ENCODE measurements around the gene OR2T10.
"Not testable (repeated sequence)": the region's sequence is repeated elsewhere in the genome, so short reads cannot be mapped to it uniquely, and the experiment has no call there.

OR2T10 gene

DNA sequence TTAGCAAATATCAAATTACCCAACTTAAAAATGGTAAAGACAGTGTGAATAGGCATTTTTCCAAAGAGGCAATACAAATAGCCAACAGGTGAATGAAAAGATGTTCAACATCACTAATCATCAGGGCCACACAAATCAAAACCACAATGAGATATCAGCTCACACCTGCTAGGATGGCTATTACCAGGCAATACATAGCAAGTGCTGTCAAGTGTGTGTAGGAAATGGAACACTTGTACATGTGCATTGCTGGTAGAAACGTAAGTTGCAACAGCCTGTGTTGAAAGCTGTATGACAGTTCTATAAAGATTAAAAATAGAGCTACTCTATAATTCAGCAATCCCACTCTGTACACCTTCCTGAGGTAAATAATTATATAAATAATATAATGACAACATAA is 25.5 kb downstream of the OR2T10 start:
- not testable (repeated sequence) for H3K27ac ChIP-seq (ENCODE audit: poor library complexity, severe bottlenecking); H3K4me1 ChIP-seq (ENCODE audit: insufficient read depth, poor library complexity, severe bottlenecking); H3K36me3 ChIP-seq (ENCODE audit: low read depth); DNase-seq (ENCODE audit: low spot score); H3K9me3 ChIP-seq (ENCODE audit: severe bottlenecking); H3K27me3 ChIP-seq (ENCODE audit: insufficient read depth, poor library complexity, severe bottlenecking); ATAC-seq (ENCODE audit: low read depth); H3K4me3 ChIP-seq (ENCODE audit: severe bottlenecking)

DNA sequence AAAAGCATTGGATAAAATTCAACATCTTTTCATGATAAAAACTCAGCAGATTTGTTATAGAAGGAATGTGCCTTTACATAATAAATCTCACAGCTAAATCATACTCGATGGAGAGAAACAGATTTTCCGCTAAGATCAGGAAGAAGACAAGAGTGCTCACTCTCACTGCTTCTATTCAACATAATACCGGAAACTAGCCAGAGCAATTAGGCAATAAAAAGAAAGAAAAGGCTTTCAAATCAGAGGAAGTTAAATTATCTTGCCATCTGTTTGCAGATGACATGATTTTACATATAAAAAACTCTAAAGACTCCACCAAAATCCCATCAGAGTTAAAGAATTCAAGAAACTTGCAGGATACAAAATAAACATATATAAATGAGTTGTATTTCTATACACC is 26.7 kb downstream of the OR2T10 start:
- not testable (repeated sequence) for ATAC-seq (ENCODE audit: low read depth); H3K36me3 ChIP-seq (ENCODE audit: low read depth); H3K9me3 ChIP-seq (ENCODE audit: severe bottlenecking); DNase-seq (ENCODE audit: low spot score); H3K4me3 ChIP-seq (ENCODE audit: severe bottlenecking); H3K27ac ChIP-seq (ENCODE audit: poor library complexity, severe bottlenecking); H3K27me3 ChIP-seq (ENCODE audit: insufficient read depth, poor library complexity, severe bottlenecking); H3K4me1 ChIP-seq (ENCODE audit: insufficient read depth, poor library complexity, severe bottlenecking)

DNA sequence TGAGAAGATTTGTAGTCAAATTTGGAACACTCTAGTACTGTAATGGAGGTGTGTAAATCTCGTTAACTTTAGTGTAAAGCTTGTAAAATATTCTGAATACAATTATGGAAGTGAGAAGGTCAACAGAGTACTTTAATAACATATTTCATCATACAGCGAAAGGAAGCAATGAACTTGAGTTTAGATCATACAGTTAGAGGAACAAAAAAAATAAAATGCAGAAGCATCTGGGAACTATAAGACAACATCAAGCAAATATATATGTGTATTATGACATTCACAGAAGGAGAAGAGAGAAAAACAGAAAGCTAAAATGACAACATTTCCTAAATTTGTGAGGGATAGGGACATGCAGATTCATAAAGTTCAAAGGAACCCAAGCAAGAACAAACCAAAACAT is 28.5 kb downstream of the OR2T10 start:
- not testable (repeated sequence) for H3K36me3 ChIP-seq (ENCODE audit: low read depth); H3K4me3 ChIP-seq (ENCODE audit: severe bottlenecking); H3K4me1 ChIP-seq (ENCODE audit: insufficient read depth, poor library complexity, severe bottlenecking); ATAC-seq (ENCODE audit: low read depth); DNase-seq (ENCODE audit: low spot score); H3K27ac ChIP-seq (ENCODE audit: poor library complexity, severe bottlenecking); H3K9me3 ChIP-seq (ENCODE audit: severe bottlenecking); H3K27me3 ChIP-seq (ENCODE audit: insufficient read depth, poor library complexity, severe bottlenecking)

DNA sequence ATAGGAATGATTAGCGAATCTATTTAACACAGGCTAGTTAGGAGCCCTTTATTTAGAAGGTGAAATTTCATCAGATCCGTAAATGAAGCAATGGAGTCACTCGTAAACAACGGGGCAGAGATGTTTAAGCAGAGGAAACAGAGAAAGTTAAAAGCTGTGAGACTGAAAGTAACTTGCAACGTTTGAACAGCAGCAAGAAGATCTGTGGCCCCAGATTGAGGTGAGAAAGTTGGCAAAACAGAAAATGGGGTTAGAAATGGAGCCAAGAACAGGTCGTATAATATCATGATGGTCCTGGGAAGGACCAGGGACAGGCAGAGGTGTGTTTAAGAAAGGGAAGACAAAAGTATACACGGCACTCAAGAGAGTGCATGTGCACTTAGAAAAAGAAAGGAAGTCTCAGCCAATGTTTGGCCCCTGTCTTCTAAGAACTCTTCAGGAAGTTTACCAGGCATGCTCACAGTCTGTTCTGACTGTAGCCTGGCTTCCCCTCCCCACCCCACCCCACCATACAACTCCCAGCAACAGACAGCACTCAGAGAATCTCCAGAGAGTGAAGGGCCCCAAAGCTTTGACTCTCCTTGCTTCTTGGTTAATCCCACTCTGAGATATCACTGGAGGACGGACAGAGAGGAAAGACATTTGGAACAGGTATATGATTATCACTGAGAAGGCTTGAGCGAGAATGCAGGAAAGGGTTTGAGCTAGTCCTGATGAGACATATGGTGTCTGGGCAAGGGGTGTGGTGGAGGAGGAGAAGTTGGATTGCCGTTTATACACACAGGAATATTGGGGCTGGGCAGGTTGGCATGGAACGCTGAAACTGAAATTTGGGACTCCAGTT is 31.7 kb downstream of the OR2T10 start:
- H3K27me3 ChIP-seq (ENCODE audit: insufficient read depth, poor library complexity, severe bottlenecking); DNase-seq (ENCODE audit: low spot score); H3K27ac ChIP-seq (ENCODE audit: poor library complexity, severe bottlenecking); H3K4me3 ChIP-seq (ENCODE audit: severe bottlenecking); H3K36me3 ChIP-seq (ENCODE audit: low read depth); H3K9me3 ChIP-seq (ENCODE audit: severe bottlenecking); H3K4me1 ChIP-seq (ENCODE audit: insufficient read depth, poor library complexity, severe bottlenecking); ATAC-seq (ENCODE audit: low read depth): not testable (repeated sequence)

DNA sequence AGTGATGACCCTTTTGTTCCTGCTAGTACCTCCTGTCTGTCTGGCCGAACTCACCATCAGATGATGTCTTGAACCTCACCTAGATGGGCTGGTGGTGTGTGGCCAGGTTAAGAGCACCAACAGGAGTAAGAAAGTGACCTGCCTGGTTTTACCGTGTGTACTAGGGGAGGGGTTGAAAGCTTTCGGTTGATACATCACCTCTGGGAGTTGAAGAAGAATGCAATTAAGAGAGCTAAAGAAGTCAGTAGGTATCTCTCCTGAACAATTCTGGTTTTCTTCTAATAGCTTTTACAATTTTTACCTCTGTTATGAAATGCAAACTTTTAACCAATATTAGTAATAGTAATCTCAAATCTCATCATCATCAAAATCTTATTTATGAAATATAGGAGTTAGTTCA is 34.8 kb downstream of the OR2T10 start, which contains the start of gene OR2T29:
Gene OR2T29 (minus strand): TSS at position 101 of the 400 bp plus-strand sequence. CDS start 3,281 bp downstream, outside the sequence.
- not testable (repeated sequence) for H3K27me3 ChIP-seq (ENCODE audit: insufficient read depth, poor library complexity, severe bottlenecking); H3K4me1 ChIP-seq (ENCODE audit: insufficient read depth, poor library complexity, severe bottlenecking); H3K9me3 ChIP-seq (ENCODE audit: severe bottlenecking); H3K36me3 ChIP-seq (ENCODE audit: low read depth); H3K4me3 ChIP-seq (ENCODE audit: severe bottlenecking); H3K27ac ChIP-seq (ENCODE audit: poor library complexity, severe bottlenecking); DNase-seq (ENCODE audit: low spot score); ATAC-seq (ENCODE audit: low read depth)

DNA sequence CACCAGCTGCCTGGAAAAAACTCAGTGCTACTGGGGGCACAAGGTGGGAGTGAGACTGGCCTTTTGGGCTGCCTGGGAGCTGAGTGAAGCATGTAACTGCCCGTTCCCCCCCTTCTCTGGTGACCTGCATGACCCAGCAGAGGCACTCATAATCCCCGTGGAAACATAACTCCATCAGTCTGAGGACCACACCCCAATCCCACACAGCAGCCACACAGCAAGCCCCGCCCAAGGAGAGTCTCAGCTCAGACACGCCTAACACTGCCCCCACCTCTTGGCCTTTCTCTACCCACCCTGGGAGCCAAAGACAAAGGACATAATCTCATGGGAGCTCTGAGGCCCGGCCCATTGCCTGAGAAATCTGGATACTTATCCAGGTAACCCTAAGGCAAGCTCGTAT is 46.5 kb downstream of the OR2T10 start:
- not testable (repeated sequence) for H3K36me3 ChIP-seq (ENCODE audit: low read depth); H3K27me3 ChIP-seq (ENCODE audit: insufficient read depth, poor library complexity, severe bottlenecking); H3K9me3 ChIP-seq (ENCODE audit: severe bottlenecking); H3K27ac ChIP-seq (ENCODE audit: poor library complexity, severe bottlenecking); H3K4me1 ChIP-seq (ENCODE audit: insufficient read depth, poor library complexity, severe bottlenecking); DNase-seq (ENCODE audit: low spot score); ATAC-seq (ENCODE audit: low read depth); H3K4me3 ChIP-seq (ENCODE audit: severe bottlenecking)

DNA sequence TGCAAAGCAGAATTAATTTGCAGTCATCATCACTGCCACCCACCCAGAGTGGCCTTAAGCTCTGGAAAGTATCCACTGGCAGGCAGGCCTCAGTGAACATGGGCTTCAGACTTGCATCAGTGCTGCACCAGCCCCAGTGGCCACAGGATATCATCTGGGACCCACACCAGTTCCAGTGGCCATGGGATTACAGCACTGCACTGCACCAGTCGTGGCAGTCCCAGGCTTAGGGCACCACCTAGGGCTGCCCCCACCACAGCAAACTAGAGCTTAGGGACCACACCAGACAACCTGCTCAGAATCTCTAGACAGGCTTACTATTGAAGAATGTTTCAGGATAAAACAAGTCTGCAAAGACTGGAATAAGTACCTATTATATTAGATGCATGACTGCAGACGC is 50.1 kb downstream of the OR2T10 start:
- not testable (repeated sequence) for H3K4me3 ChIP-seq (ENCODE audit: severe bottlenecking); H3K9me3 ChIP-seq (ENCODE audit: severe bottlenecking); H3K27ac ChIP-seq (ENCODE audit: poor library complexity, severe bottlenecking); H3K36me3 ChIP-seq (ENCODE audit: low read depth); H3K4me1 ChIP-seq (ENCODE audit: insufficient read depth, poor library complexity, severe bottlenecking); H3K27me3 ChIP-seq (ENCODE audit: insufficient read depth, poor library complexity, severe bottlenecking); DNase-seq (ENCODE audit: low spot score); ATAC-seq (ENCODE audit: low read depth)

Data from RWPE2 (cell line).